Neural progenitor cell (in vitro differentiated cells): Measurements from ENCODE around the gene RAN.

ENCODE experiments used
- EZH2 ChIP-seq: fragments of 200-600 bp; sonication (generic); IDR thresholded peaks from 2 replicates; pipeline ENCODE4 v1.6.1; 2017; ENCODE audit warnings: antibody characterized with exemption, mild to moderate bottlenecking, moderate library complexity
- EZH2phosphoT487 ChIP-seq: fragments of 200-600 bp; sonication (generic); IDR thresholded peaks from 2 replicates; pipeline ENCODE4 v1.6.1; 2017; ENCODE audit warnings: antibody characterized with exemption
- TF ChIP-seq, protein P1 (sequence below): fragments of 200-600 bp; sonication (generic); IDR thresholded peaks from 2 replicates; pipeline ENCODE4 v1.5.1; 2017; ENCODE audit warnings: antibody characterized with exemption, mild to moderate bottlenecking

- TF ChIP-seq EZH2 = no peak
- TF ChIP-seq, protein P1, sequence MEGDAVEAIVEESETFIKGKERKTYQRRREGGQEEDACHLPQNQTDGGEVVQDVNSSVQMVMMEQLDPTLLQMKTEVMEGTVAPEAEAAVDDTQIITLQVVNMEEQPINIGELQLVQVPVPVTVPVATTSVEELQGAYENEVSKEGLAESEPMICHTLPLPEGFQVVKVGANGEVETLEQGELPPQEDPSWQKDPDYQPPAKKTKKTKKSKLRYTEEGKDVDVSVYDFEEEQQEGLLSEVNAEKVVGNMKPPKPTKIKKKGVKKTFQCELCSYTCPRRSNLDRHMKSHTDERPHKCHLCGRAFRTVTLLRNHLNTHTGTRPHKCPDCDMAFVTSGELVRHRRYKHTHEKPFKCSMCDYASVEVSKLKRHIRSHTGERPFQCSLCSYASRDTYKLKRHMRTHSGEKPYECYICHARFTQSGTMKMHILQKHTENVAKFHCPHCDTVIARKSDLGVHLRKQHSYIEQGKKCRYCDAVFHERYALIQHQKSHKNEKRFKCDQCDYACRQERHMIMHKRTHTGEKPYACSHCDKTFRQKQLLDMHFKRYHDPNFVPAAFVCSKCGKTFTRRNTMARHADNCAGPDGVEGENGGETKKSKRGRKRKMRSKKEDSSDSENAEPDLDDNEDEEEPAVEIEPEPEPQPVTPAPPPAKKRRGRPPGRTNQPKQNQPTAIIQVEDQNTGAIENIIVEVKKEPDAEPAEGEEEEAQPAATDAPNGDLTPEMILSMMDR = no peak
- no peak for TF ChIP-seq EZH2phosphoT487
These were observed 8.6 kb downstream of the RAN start for GRCh38 chr12:130880411-130880885.
